Measurements from ENCODE around the gene NPR2. TPM values are rescaled to one million over a fixed set of nuclear protein-coding genes. Genes with fewer than 3 reads are reported as not detected.

Gene NPR2
- polyA plus RNA-seq, 1 of the 3 experiments (the other 2 are of a cell fraction) = 13.5 TPM

DNA sequence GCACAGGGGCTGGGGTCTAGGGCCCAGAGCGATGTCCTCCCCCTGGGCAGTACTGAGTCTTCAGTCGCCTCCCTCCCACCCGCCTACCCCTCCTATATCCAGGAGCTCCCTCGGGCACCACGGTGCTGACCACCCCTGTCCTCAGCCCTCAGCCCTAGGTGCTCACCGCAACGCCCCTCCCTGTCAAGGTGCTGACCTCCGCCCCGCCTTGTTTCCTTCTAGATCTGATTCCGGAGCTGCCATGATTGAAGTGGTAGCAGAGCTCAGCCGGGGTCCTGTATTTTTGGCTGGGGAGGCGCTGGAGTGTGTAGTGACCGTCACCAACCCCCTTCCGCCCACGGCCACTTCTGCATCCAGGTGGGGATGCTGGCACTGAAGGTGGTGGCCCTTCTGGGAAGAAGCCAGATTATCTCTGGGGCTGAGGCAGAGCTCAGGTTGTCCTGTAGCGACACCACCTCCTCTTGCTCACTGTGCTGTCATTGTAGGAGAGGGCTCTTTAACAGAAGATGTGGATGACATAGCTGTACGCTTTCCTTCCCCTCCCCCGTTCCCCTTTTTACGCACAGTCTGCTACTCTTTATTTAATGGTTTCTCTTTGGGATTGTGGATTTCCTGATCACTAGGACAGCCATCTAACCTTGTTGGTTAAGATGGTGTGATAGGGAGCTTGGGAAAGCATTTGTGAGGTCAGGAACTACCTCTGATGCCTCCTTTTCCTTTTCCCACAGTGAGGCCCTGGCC lies 41.7 kb upstream of the NPR2 start:
- Histone ChIP-seq H3K79me2 (ENCODE audit: insufficient read depth) (peaks cover 59% of the 10 kb centered on the region), H3K4me1 (ENCODE audit: control insufficient read depth in 1 of 2, insufficient read depth in 2 of 2, low read depth in 1 of 2, low read length in 1 of 2) (peaks cover 12 to 33% of the 10 kb centered on the region in 2 experiments; a peak in 2 of 4 replicates), H3F3A (replicated peaks; ENCODE audit: insufficient read depth) (peaks cover 7% of the 10 kb centered on the region), H3K9me3 (no peaks in the 10 kb centered on the region), H3K9ac (peak overlapping the region; percentile 90), H3K4me3 (ENCODE audit: low read depth in 2 of 2, low read length in 1 of 2) (peak overlapping the region; percentile 97 to 98), H3K4me2 (peak overlapping the region; percentile 82), H3K9me2 (no peaks in the 10 kb centered on the region), H3K36me3 (replicated peaks in 1 of 2; ENCODE audit: control insufficient read depth in 1 of 2, insufficient read depth in 2 of 2, low read length in 1 of 2) (peaks cover 16 to 46% of the 10 kb centered on the region in 2 experiments), H4K20me1 (ENCODE audit: insufficient read depth) (peaks cover 31% of the 10 kb centered on the region), H3K27ac (ENCODE audit: low read depth in 2 of 2, low read length in 1 of 2) (peak overlapping the region; percentile 70 to 79; a peak in 3 of 4 replicates), H2AFZ (ENCODE audit: low read depth) (peak overlapping the region; percentile 80), H3K27me3 (ENCODE audit: insufficient read depth) (no peaks in the 10 kb centered on the region)
- peak; percentile 74; the same call in 1 of the 2 replicates for TF ChIP-seq YY1 (IDR thresholded peaks at IDR 0.05; ENCODE audit: low read depth)
- TF ChIP-seq EZH2phosphoT487 (IDR thresholded peaks at IDR 0.05; ENCODE audit: borderline replicate concordance, low read depth) = no peak
- CTCF ChIA-PET = interaction anchor here (1.2 to 6.8 kb wide), 6 partner anchors 9 to 132 kb away, joined by 4 to 88 read pairs (median 15); partner anchors contain the start of genes CREB3 and TLN1
- POLR2A ChIA-PET = interaction anchor here (0.5 to 2.6 kb wide), 4 partner anchors 12 to 20 kb away, joined by 4 to 28 read pairs (median 6); partner anchors contain the start of genes CREB3 and TLN1
- 11% methylated on average over 11 of the region's 19 CpGs for WGBS (ENCODE audit: low lambda C conversion rate)
- no peak for DNase-seq

DNA sequence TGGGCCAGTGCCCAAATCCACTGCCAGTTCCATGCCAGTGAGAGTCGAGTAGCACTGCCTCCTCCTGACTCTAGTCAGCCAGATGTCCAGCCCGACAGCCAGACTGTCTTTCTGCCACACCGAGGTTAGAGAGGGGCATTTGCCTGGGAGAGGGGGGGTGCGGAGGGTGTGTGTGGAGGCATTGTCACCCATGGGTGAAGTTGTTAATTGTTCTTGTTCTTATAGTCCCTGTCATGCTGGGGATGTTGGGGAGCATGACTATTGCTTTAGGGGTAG lies 41.2 kb upstream of the NPR2 start:
- no peaks in the 10 kb centered on the region for H3K27me3 ChIP-seq (ENCODE audit: insufficient read depth)
- H3K4me3 ChIP-seq (ENCODE audit: low read depth in 2 of 2, low read length in 1 of 2) = peak overlapping the region; percentile 97 to 98
- H3K9ac ChIP-seq = peak overlapping the region; percentile 90
- no peak overlapping the region for H2AFZ ChIP-seq (ENCODE audit: low read depth)
- H3K9me3 ChIP-seq = no peaks in the 10 kb centered on the region
- H3K4me1 ChIP-seq (ENCODE audit: control insufficient read depth in 1 of 2, insufficient read depth in 2 of 2, low read depth in 1 of 2, low read length in 1 of 2) = peaks cover 12 to 33% of the 10 kb centered on the region in 2 experiments; a peak in 2 of 4 replicates
- ChIA-PET CTCF (interaction anchor here (1.2 to 6.8 kb wide), 6 partner anchors 9 to 131 kb away, joined by 4 to 88 read pairs (median 15); partner anchors contain the start of genes CREB3 and TLN1), POLR2A (interaction anchor here (2.6 kb wide), 1 partner anchor 18 kb away, joined by 28 read pairs; the partner anchor contains the start of genes CREB3 and TLN1)
- no peak for DNase-seq
- peaks cover 30% of the 10 kb centered on the region for H4K20me1 ChIP-seq (ENCODE audit: insufficient read depth)
- H3K36me3 ChIP-seq (replicated peaks in 1 of 2; ENCODE audit: control insufficient read depth in 1 of 2, insufficient read depth in 2 of 2, low read length in 1 of 2) = peaks cover 15 to 49% of the 10 kb centered on the region in 2 experiments
- peak overlapping the region; percentile 70 to 79; a peak in 2 of 4 replicates for H3K27ac ChIP-seq (ENCODE audit: low read depth in 2 of 2, low read length in 1 of 2)
- WGBS (ENCODE audit: low lambda C conversion rate) = 100% methylated on average over 1 of the region's 4 CpGs
- H3K9me2 ChIP-seq = no peaks in the 10 kb centered on the region
- TF ChIP-seq NRF1 (IDR thresholded peaks at IDR 0.05; ENCODE audit: low read depth, low read length) = no peak
- no peak for TF ChIP-seq FOXJ3 (CRISPR knock-in tag; IDR thresholded peaks at IDR 0.05)
- TF ChIP-seq RFX5 (IDR thresholded peaks at IDR 0.05; ENCODE audit: low read length) = no peak
- no peak for TF ChIP-seq NFIC (IDR thresholded peaks at IDR 0.05; ENCODE audit: borderline replicate concordance)
- no peak for TF ChIP-seq EP300 (IDR thresholded peaks at IDR 0.05; ENCODE audit: borderline replicate concordance in 1 of 2, low read depth in 1 of 2, low read length in 1 of 2)
- TF ChIP-seq YY1 (IDR thresholded peaks at IDR 0.05; ENCODE audit: low read depth) = no peak
- TF ChIP-seq, protein P1, sequence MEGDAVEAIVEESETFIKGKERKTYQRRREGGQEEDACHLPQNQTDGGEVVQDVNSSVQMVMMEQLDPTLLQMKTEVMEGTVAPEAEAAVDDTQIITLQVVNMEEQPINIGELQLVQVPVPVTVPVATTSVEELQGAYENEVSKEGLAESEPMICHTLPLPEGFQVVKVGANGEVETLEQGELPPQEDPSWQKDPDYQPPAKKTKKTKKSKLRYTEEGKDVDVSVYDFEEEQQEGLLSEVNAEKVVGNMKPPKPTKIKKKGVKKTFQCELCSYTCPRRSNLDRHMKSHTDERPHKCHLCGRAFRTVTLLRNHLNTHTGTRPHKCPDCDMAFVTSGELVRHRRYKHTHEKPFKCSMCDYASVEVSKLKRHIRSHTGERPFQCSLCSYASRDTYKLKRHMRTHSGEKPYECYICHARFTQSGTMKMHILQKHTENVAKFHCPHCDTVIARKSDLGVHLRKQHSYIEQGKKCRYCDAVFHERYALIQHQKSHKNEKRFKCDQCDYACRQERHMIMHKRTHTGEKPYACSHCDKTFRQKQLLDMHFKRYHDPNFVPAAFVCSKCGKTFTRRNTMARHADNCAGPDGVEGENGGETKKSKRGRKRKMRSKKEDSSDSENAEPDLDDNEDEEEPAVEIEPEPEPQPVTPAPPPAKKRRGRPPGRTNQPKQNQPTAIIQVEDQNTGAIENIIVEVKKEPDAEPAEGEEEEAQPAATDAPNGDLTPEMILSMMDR (IDR thresholded peaks at IDR 0.05) = no peak
- TF ChIP-seq POLR2AphosphoS5 (IDR thresholded peaks at IDR 0.05; ENCODE audit: low read depth, low read length) = no peak
- no peak for TF ChIP-seq SIN3A (IDR thresholded peaks at IDR 0.05; ENCODE audit: borderline replicate concordance, low read depth, low read length)
- peaks cover 54% of the 10 kb centered on the region for H3K79me2 ChIP-seq (ENCODE audit: insufficient read depth)
- peak overlapping the region; percentile 82 for H3K4me2 ChIP-seq
- H3F3A ChIP-seq (replicated peaks; ENCODE audit: insufficient read depth) = peaks cover 7% of the 10 kb centered on the region

Measured in SK-N-SH (cell line).